Nephron progenitor cell (in vitro differentiated cells): Measurements from ENCODE around the gene SEC24D.

Source experiments
- DNase-seq: peaks from one replicate; pipeline ENCODE4 v3.0.0; 2021
- H3K27ac Mint-ChIP-seq: 2 replicates; pipeline ENCODE4 v1.8.0; 2021; ENCODE audit warnings: mild to moderate bottlenecking, moderate library complexity, mixed read lengths
- H3K27me3 Mint-ChIP-seq: 2 replicates; pipeline ENCODE4 v1.8.0; 2021; ENCODE audit warnings: mild to moderate bottlenecking, low read depth, mixed read lengths; ENCODE audit not compliant: poor library complexity
- H3K36me3 Mint-ChIP-seq: 2 replicates; pipeline ENCODE4 v1.8.0; 2021; ENCODE audit warnings: low read depth, mixed read lengths
- H3K4me1 Mint-ChIP-seq: 2 replicates; pipeline ENCODE4 v1.8.0; 2021; ENCODE audit warnings: mixed read lengths
- H3K4me3 Mint-ChIP-seq: 2 replicates; pipeline ENCODE4 v1.8.0; 2021; ENCODE audit warnings: mild to moderate bottlenecking, moderate library complexity, mixed read lengths
- H3K9me3 Mint-ChIP-seq: 2 replicates; pipeline ENCODE4 v1.8.0; 2021; ENCODE audit warnings: mild to moderate bottlenecking, moderate library complexity, mixed read lengths
- CTCF ChIP-seq: fragments of 200-600 bp; sonication (generic); IDR thresholded peaks from 2 replicates; pipeline ENCODE4 v1.5.0; 2021; ENCODE audit warnings: antibody characterized with exemption

SEC24D gene

GRCh38 chr4:118746251-118746919 is 89.5 kb downstream of the SEC24D start:
- peak overlapping the region; percentile 73 for H3K27ac Mint-ChIP-seq
- no peak overlapping the region for H3K4me3 Mint-ChIP-seq
- peaks cover 18% of the 10 kb centered on the region for H3K36me3 Mint-ChIP-seq

GRCh38 chr4:118745357-118745756 is 90.6 kb downstream of the SEC24D start:
- Mint-ChIP-seq H3K36me3 (peaks cover 19% of the 10 kb centered on the region), H3K4me3 (no peak overlapping the region)

More at GRCh38 chr4:118746251-118746919, 89.5 kb downstream of the SEC24D start:
- H3K4me1 Mint-ChIP-seq: peaks cover 5% of the 10 kb centered on the region
- no peak for TF ChIP-seq CTCF
- DNase-seq: no peak
- no peaks in the 10 kb centered on the region for H3K27me3 Mint-ChIP-seq
- H3K9me3 Mint-ChIP-seq: no peaks in the 10 kb centered on the region

GRCh38 chr4:118743867-118744266 is 92.1 kb downstream of the SEC24D start:
- no peak overlapping the region for H3K27ac Mint-ChIP-seq

More at GRCh38 chr4:118745357-118745756, 90.6 kb downstream of the SEC24D start:
- Mint-ChIP-seq H3K27me3 (no peaks in the 10 kb centered on the region), H3K27ac (no peak overlapping the region), H3K4me1 (peaks cover 5% of the 10 kb centered on the region), H3K9me3 (no peaks in the 10 kb centered on the region)
- no peak for DNase-seq
- no peak for TF ChIP-seq CTCF

GRCh38 chr4:118742050-118742449 is 93.9 kb downstream of the SEC24D start:
- Mint-ChIP-seq H3K27me3 (no peaks in the 10 kb centered on the region), H3K27ac (no peak overlapping the region), H3K9me3 (no peaks in the 10 kb centered on the region), H3K4me1 (peaks cover 5% of the 10 kb centered on the region), H3K4me3 (no peak overlapping the region), H3K36me3 (peaks cover 19% of the 10 kb centered on the region)
- no peak for TF ChIP-seq CTCF
- DNase-seq: no peak

More at GRCh38 chr4:118743867-118744266, 92.1 kb downstream of the SEC24D start:
- Mint-ChIP-seq H3K4me1 (peaks cover 5% of the 10 kb centered on the region), H3K36me3 (peaks cover 19% of the 10 kb centered on the region), H3K9me3 (no peaks in the 10 kb centered on the region), H3K27me3 (no peaks in the 10 kb centered on the region), H3K4me3 (no peak overlapping the region)
- DNase-seq: no peak
- no peak for TF ChIP-seq CTCF

GRCh38 chr4:118741301-118741855 is 94.5 kb downstream of the SEC24D start:
- no peak for TF ChIP-seq CTCF
- H3K27me3 Mint-ChIP-seq: no peaks in the 10 kb centered on the region
- peaks cover under 1% of the 10 kb centered on the region for H3K4me1 Mint-ChIP-seq
- no peaks in the 10 kb centered on the region for H3K9me3 Mint-ChIP-seq
- DNase-seq: no peak
- H3K36me3 Mint-ChIP-seq: peaks cover 19% of the 10 kb centered on the region
- no peak overlapping the region for H3K4me3 Mint-ChIP-seq
- no peak overlapping the region for H3K27ac Mint-ChIP-seq

GRCh38 chr4:118740869-118741268 is 95.1 kb downstream of the SEC24D start:
- no peaks in the 10 kb centered on the region for H3K27me3 Mint-ChIP-seq
- no peak for DNase-seq

More at GRCh38 chr4:118740869-118741268, 95.1 kb downstream of the SEC24D start:
- Mint-ChIP-seq H3K27ac (no peak overlapping the region), H3K4me1 (no peaks in the 10 kb centered on the region), H3K9me3 (no peaks in the 10 kb centered on the region), H3K4me3 (no peak overlapping the region), H3K36me3 (peaks cover 19% of the 10 kb centered on the region)
- TF ChIP-seq CTCF: peak; percentile 51
